Stimulated activated CD8-positive, alpha-beta memory T cell treated with anti-CD3 and anti-CD28 coated beads, Interleukin-12 subunit alpha, Interleukin-12 subunit beta, amount 100 ng/mL, for 24 hours (primary cell): ENCODE measurements around the gene EVC2.
"Not testable (repeated sequence)": the region's sequence is repeated elsewhere in the genome, so short reads cannot be mapped to it uniquely, and the experiment has no call there.

Experiments used
- DNase-seq: peaks from one replicate; pipeline ENCODE4 v3.0.0-alpha.2; 2020; ENCODE audit errors: extremely low read depth

The EVC2 gene

GRCh38 chr4:5626913-5627312 is 81.4 kb downstream of the EVC2 start:
- no peak for DNase-seq

- no peak for DNase-seq
Observed at GRCh38 chr4:5622596-5622995, 85.8 kb downstream of the EVC2 start.

GRCh38 chr4:5619913-5620625 is 88.3 kb downstream of the EVC2 start:
- no peak for DNase-seq

GRCh38 chr4:5618051-5618960 is 90.1 kb downstream of the EVC2 start:
- DNase-seq: no peak

GRCh38 chr4:5616331-5616950 is 91.9 kb downstream of the EVC2 start:
- no peak for DNase-seq

- DNase-seq: no peak
Observed at GRCh38 chr4:5615496-5616075, 92.8 kb downstream of the EVC2 start.

GRCh38 chr4:5611750-5612149 is 96.6 kb downstream of the EVC2 start:
- no peak for DNase-seq

GRCh38 chr4:5609306-5610007 is 98.9 kb downstream of the EVC2 start:
- DNase-seq: no peak

GRCh38 chr4:5593828-5594227 is 114.5 kb downstream of the EVC2 start:
- not testable (repeated sequence) for DNase-seq

- no peak for DNase-seq
Observed at GRCh38 chr4:5592272-5592671, 116.1 kb downstream of the EVC2 start.

- no peak for DNase-seq
Observed at GRCh38 chr4:5589495-5589894, 118.9 kb downstream of the EVC2 start.

GRCh38 chr4:5588046-5588445 is 120.3 kb downstream of the EVC2 start:
- no peak for DNase-seq

GRCh38 chr4:5575941-5576340 is 132.4 kb downstream of the EVC2 start:
- DNase-seq: no peak

GRCh38 chr4:5574386-5574785 is 134.0 kb downstream of the EVC2 start:
- DNase-seq: no peak

GRCh38 chr4:5573965-5574364 is 134.4 kb downstream of the EVC2 start:
- no peak for DNase-seq

- no peak for DNase-seq
Observed at GRCh38 chr4:5572751-5573150, 135.6 kb downstream of the EVC2 start.

GRCh38 chr4:5572114-5572513 is 136.2 kb downstream of the EVC2 start:
- no peak for DNase-seq

- no peak for DNase-seq
Observed at GRCh38 chr4:5571646-5572045, 136.7 kb downstream of the EVC2 start.

- DNase-seq: no peak
Observed at GRCh38 chr4:5569451-5569850, 138.9 kb downstream of the EVC2 start.

GRCh38 chr4:5568931-5569330 is 139.4 kb downstream of the EVC2 start:
- DNase-seq: no peak

GRCh38 chr4:5568336-5568735 is 140.0 kb downstream of the EVC2 start:
- DNase-seq: no peak

- DNase-seq: no peak
Observed at GRCh38 chr4:5566991-5567390, 141.4 kb downstream of the EVC2 start.
